Ectodermal cell (in vitro differentiated cells): Measurements from ENCODE around the gene PSMA4.
A peak's percentile ranks its signal among the peaks of the same experiment; 100 is the strongest.
"Not testable (repeated sequence)": the region's sequence is repeated elsewhere in the genome, so short reads cannot be mapped to it uniquely, and the experiment has no call there.

Experiments
- H3K27ac ChIP-seq: 2 replicates; pipeline ENCODE4 v1.7.0; 2013; ENCODE audit warnings: mild to moderate bottlenecking, low read depth, low read length; ENCODE audit not compliant: insufficient read depth, poor library complexity, severe bottlenecking
- H3K27me3 ChIP-seq: 2 replicates; pipeline ENCODE4 v1.7.0; 2013; ENCODE audit warnings: mild to moderate bottlenecking, low read length; ENCODE audit not compliant: insufficient read depth, control insufficient read depth, poor library complexity, severe bottlenecking
- H3K36me3 ChIP-seq: one replicate; pipeline ENCODE4 v1.7.0; 2013; ENCODE audit warnings: low read length; ENCODE audit not compliant: control insufficient read depth, insufficient read depth
- H3K4me1 ChIP-seq: one replicate; pipeline ENCODE4 v1.7.0; 2013; ENCODE audit warnings: low read length; ENCODE audit not compliant: control insufficient read depth, insufficient read depth
- H3K4me3 ChIP-seq: 2 replicates; pipeline ENCODE4 v1.7.0; 2013; ENCODE audit warnings: low read depth, low read length, control low read depth; ENCODE audit not compliant: insufficient read depth
- H3K9me3 ChIP-seq: 2 replicates; pipeline ENCODE4 v1.7.0; 2013; ENCODE audit warnings: mild to moderate bottlenecking, low read length, moderate library complexity; ENCODE audit not compliant: control insufficient read depth
- WGBS, 2 experiments: methylation state at CpG; one replicate each; pipeline ENCODE4 v1.1.7; 2013; ENCODE audit warnings: missing lambda C conversion rate in 2 of 2; 5-methylcytosine and 5-hydroxymethylcytosine counted together

The PSMA4 gene

GRCh38 chr15:78550815-78551214 is 10.6 kb downstream of the PSMA4 start:
- H3K36me3 ChIP-seq: peaks cover 42% of the 10 kb centered on the region
- no peaks in the 10 kb centered on the region for H3K9me3 ChIP-seq
- no peak overlapping the region for H3K4me3 ChIP-seq
- no peaks in the 10 kb centered on the region for H3K4me1 ChIP-seq
- 89 to 95% methylated on average over 3 of the region's 3 CpGs for WGBS, 2 experiments
- H3K27me3 ChIP-seq: no peaks in the 10 kb centered on the region
- no peak overlapping the region for H3K27ac ChIP-seq

GRCh38 chr15:78551902-78552301 is 11.7 kb downstream of the PSMA4 start:
- Histone ChIP-seq H3K4me1 (no peaks in the 10 kb centered on the region), H3K36me3 (peaks cover 33% of the 10 kb centered on the region), H3K4me3 (no peak overlapping the region), H3K27me3 (no peaks in the 10 kb centered on the region), H3K9me3 (no peaks in the 10 kb centered on the region), H3K27ac (no peak overlapping the region)
- 92 to 93% methylated on average over 5 of the region's 5 CpGs for WGBS, 2 experiments

GRCh38 chr15:78552597-78552996 is 12.4 kb downstream of the PSMA4 start:
- WGBS, 2 experiments: 84 to 88% methylated on average over 5 of the region's 5 CpGs
- Histone ChIP-seq H3K27ac (no peak overlapping the region), H3K9me3 (no peaks in the 10 kb centered on the region), H3K4me3 (no peak overlapping the region), H3K36me3 (peaks cover 26% of the 10 kb centered on the region), H3K4me1 (no peaks in the 10 kb centered on the region), H3K27me3 (no peaks in the 10 kb centered on the region)

- not testable (repeated sequence) for H3K4me1 ChIP-seq, H3K4me3 ChIP-seq, H3K36me3 ChIP-seq, H3K27ac ChIP-seq, H3K9me3 ChIP-seq, H3K27me3 ChIP-seq
- WGBS, 2 experiments: 84 to 97% methylated on average over 10 of the region's 10 CpGs
Measured at GRCh38 chr15:78560201-78560600, 20.0 kb downstream of the PSMA4 start.

GRCh38 chr15:78561490-78561889 is 21.2 kb downstream of the PSMA4 start:
- Histone ChIP-seq H3K4me1 (no peaks in the 10 kb centered on the region), H3K27me3 (no peaks in the 10 kb centered on the region), H3K9me3 (no peaks in the 10 kb centered on the region), H3K4me3 (no peak overlapping the region), H3K27ac (no peak overlapping the region), H3K36me3 (no peaks in the 10 kb centered on the region)
- WGBS, 2 experiments: 86 to 88% methylated on average over 5 of the region's 5 CpGs

DNA sequence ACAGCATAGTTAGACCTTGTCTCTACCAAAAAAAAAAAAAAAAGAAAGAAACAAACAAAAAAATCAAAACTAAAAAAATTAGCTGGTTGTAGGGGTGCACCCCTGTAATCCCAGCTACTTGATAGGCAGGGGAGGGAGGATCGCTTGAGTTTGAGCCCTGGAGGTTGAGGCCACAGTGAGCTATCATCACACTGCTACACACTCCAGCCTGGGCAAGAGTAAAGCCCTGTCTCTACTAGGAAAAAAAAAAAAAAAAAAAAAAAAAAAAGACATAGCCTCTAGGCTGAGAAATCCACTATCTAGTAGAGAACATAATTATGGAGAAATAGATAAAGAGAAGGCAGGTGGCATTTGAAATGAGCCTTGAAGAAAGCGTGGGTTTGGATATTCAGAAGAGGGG is 22.8 kb downstream of the PSMA4 start:
- H3K9me3 ChIP-seq: no peaks in the 10 kb centered on the region
- H3K36me3 ChIP-seq: no peaks in the 10 kb centered on the region
- H3K27me3 ChIP-seq: no peaks in the 10 kb centered on the region
- H3K27ac ChIP-seq: no peak overlapping the region
- no peak overlapping the region for H3K4me3 ChIP-seq
- H3K4me1 ChIP-seq: no peaks in the 10 kb centered on the region
- WGBS, 2 experiments: 68 to 92% methylated on average over 2 of the region's 2 CpGs

- no peaks in the 10 kb centered on the region for H3K9me3 ChIP-seq
- no peaks in the 10 kb centered on the region for H3K4me1 ChIP-seq
- WGBS, 2 experiments: 75 to 77% methylated on average over 11 of the region's 11 CpGs
- H3K27ac ChIP-seq: no peak overlapping the region
- H3K27me3 ChIP-seq: no peaks in the 10 kb centered on the region
- no peak overlapping the region for H3K4me3 ChIP-seq
- no peaks in the 10 kb centered on the region for H3K36me3 ChIP-seq
Measured at GRCh38 chr15:78564743-78565096, 24.5 kb downstream of the PSMA4 start.

- H3K27ac ChIP-seq: peak within 1 kb of the TSS; percentile 83
- H3K27me3 ChIP-seq: no peaks in the 10 kb centered on the region
- H3K36me3 ChIP-seq: no peaks in the 10 kb centered on the region
- WGBS, 2 experiments: 0 to 1% methylated on average over 75 of the region's 75 CpGs
- H3K4me1 ChIP-seq: no peaks in the 10 kb centered on the region
- peak within 1 kb of the TSS; percentile 47 for H3K4me3 ChIP-seq
- H3K9me3 ChIP-seq: no peaks in the 10 kb centered on the region
Measured at GRCh38 chr15:78565097-78565950, 25.1 kb downstream of the PSMA4 start, which contains the start of gene CHRNA5. Gene CHRNA5 (plus strand): TSS chr15:78565520. CDS start chr15:78565720, 200 bp downstream.

- 2 to 3% methylated on average over 18 to 19 of the region's 19 CpGs for WGBS, 2 experiments
- no peaks in the 10 kb centered on the region for H3K4me1 ChIP-seq
Measured at GRCh38 chr15:78565951-78566774, 25.9 kb downstream of the PSMA4 start.

GRCh38 chr15:78567531-78567930 is 27.3 kb downstream of the PSMA4 start:
- Histone ChIP-seq H3K4me1 (no peaks in the 10 kb centered on the region), H3K4me3 (no peak overlapping the region), H3K27me3 (no peaks in the 10 kb centered on the region), H3K27ac (no peak overlapping the region), H3K9me3 (no peaks in the 10 kb centered on the region), H3K36me3 (no peaks in the 10 kb centered on the region)
- 93 to 95% methylated on average over 4 of the region's 4 CpGs for WGBS, 2 experiments

More at GRCh38 chr15:78565951-78566774, 25.9 kb downstream of the PSMA4 start:
- Histone ChIP-seq H3K9me3 (no peaks in the 10 kb centered on the region), H3K27me3 (no peaks in the 10 kb centered on the region), H3K4me3 (peak overlapping the region; percentile 47), H3K36me3 (no peaks in the 10 kb centered on the region), H3K27ac (peak overlapping the region; percentile 83)
